Posterior vena cava (tissue), 2 donors: ENCODE measurements around the gene TMEM63A. TPM values are rescaled to one million over a fixed set of nuclear protein-coding genes. Genes with fewer than 3 reads are reported as not detected.

Source experiments
- DNase-seq: peaks from one replicate; pipeline ENCODE4 v3.0.0-alpha.2; 2020; ENCODE audit warnings: low spot score
- intact Hi-C, 2 donors: fragments of 100-400 bp; cut with DNase I; formaldehyde crosslinking; loops; one replicate each; pipeline versions ENCODE4 v1.14.1 to v1.14.2; 2022 to 2023
- total RNA-seq, 2 donors: library from RNA; stranded (reverse); fragmentation: NEBNext Ultra II Directional; extraction: Animal tissue kit (Norgen Biotek cat#: 25700); gene quantifications; one replicate each; pipeline ENCODE4 v1.2.1, GENCODE V29; 2021
- donor health status: DM: yes; HTN: yes; CAD: no.
- donor health status: DM: yes; HTN: yes; CAD: no.

TMEM63A gene
- total RNA-seq, 2 donors from 2014 or later: 58.7 to 65.0 TPM

- intact Hi-C loops: loop anchor here in 1 of 2 donors (5.0 kb wide), 1 partner anchor 1423 kb away; no protein-coding TSS in a partner anchor
- DNase-seq: no peak
Observed at GRCh38 chr1:225875044-225875815, 7.0 kb downstream of the TMEM63A start.

GRCh38 chr1:225874431-225874830 is 7.7 kb downstream of the TMEM63A start:
- no peak for DNase-seq

GRCh38 chr1:225873281-225873850 is 8.8 kb downstream of the TMEM63A start:
- DNase-seq: no peak
- intact Hi-C loops: no loop called here

More at GRCh38 chr1:225874431-225874830, 7.7 kb downstream of the TMEM63A start:
- intact Hi-C loops: no loop called here

GRCh38 chr1:225872075-225872430 is 10.1 kb downstream of the TMEM63A start:
- intact Hi-C loops: no loop called here
- DNase-seq: no peak

GRCh38 chr1:225871359-225872074 is 10.7 kb downstream of the TMEM63A start:
- intact Hi-C loops: no loop called here
- DNase-seq: no peak

- DNase-seq: no peak
- intact Hi-C loops: no loop called here
Observed at GRCh38 chr1:225870911-225871310, 11.3 kb downstream of the TMEM63A start.

DNA sequence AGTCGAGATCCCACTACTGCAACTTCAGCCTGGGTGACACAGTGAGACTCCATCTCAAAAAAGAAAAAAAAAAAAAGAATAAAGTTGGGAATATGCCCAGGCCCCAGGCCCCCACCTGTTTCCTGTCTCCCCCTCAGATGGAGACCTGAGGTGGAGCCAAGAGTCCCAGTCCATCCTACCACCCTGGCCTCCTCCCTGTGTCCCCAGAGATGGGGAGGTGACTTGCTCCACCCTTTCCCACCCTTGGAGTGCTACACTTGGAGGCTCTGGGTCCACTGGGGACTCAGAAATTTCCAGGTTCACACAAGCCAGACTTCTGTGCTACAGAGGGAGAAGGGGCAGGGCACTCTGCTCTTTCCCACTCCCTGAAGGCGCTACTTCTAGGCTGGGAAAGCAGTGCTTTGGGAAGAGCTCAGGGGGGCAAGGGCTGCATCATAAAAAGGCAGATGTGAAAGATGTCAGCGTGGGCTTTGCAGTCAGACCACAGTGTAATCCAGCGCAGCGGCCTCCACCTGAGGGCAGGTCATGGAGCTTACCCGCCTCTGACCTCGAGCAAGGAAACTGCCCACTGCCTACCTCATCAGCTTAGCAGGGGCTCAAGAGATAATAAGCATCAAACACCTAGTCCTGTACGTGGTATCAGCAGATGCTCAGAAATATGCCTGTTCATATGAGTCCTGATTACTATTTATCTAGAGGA is 13.4 kb downstream of the TMEM63A start:
- DNase-seq: no peak
- intact Hi-C loops: no loop called here

DNA sequence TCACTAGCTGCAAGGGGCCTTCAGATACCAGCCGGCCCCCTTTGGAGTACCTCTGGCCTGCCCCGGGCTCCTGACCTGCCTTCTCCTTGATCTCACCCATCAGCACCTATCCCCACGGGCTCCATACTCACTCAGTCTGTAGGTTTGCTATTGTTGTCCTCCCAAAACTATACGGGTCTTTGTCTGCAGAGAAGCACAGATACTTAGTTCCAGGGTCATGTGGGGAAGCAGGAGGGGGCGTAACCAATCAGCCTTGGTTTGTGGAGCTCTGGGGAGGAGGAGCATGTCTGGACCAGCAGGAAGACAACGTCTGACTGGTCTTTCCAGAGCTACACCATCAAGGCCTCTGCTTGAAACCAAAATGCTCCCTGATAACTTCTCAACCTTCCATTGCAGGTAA is 15.2 kb downstream of the TMEM63A start:
- no peak for DNase-seq
- intact Hi-C loops: no loop called here

- intact Hi-C loops: no loop called here
- DNase-seq: no peak
Observed at GRCh38 chr1:225866061-225866837, 15.9 kb downstream of the TMEM63A start.

DNA sequence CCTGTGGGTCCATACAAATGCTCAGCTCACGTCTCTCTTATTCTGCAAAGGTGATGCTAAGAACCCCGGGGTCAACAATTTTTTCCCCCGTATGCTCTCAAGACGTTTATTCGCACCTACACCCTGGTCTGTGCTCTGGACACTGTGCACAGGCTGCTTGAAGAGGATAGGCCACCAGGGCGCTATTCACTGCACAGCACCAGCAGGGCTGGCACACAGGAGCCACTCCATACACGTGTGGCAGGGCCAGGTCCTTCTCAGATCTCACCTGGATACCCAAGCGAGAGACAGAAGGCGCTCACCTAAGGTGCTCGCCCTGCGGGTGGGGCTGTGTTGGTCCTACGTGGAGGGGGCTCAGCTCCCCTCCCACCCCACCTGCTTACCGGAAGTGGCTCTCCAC is 16.7 kb downstream of the TMEM63A start:
- DNase-seq: no peak
- intact Hi-C loops: no loop called here

DNA sequence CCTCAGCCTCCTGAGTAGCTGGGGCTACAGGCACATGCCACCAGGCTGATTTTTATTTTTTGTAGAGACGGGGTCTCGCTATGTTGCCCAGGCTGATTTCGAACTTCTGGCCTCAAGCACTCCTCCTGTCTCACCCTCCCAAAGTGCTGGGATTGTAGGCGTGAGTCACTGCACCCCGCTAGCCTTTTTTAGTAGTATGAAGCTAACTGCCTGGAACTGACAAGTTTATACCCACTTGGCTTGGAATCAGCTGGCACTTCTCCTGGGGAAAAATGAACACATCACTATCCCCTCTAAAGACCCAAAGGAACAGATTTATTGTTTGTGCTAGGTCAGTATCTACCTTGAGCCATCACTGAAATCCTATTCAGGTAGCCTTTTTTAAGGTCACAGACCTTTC is 19.0 kb downstream of the TMEM63A start:
- intact Hi-C loops: no loop called here

DNA sequence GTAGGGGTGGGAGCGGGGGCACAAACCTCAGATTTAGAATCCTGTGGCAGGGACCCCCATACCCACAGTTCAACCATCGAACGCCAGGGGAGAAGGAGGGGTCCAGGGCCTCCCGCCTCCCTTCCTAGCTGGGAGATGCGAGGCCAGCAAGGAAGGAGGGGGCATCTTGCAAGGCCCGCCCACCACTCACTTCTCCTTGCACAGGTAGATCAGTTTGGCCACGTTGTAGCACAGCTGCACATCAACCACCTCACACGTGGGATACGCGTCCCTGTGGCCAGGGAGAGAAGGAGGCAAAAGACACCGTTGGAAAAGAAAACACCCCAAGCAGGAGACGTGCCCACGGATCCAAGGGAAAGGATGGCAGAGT is 19.6 kb downstream of the TMEM63A start:
- intact Hi-C loops: no loop called here

More for the DNA sequence above, 19.0 kb downstream of the TMEM63A start:
- no peak for DNase-seq

DNA sequence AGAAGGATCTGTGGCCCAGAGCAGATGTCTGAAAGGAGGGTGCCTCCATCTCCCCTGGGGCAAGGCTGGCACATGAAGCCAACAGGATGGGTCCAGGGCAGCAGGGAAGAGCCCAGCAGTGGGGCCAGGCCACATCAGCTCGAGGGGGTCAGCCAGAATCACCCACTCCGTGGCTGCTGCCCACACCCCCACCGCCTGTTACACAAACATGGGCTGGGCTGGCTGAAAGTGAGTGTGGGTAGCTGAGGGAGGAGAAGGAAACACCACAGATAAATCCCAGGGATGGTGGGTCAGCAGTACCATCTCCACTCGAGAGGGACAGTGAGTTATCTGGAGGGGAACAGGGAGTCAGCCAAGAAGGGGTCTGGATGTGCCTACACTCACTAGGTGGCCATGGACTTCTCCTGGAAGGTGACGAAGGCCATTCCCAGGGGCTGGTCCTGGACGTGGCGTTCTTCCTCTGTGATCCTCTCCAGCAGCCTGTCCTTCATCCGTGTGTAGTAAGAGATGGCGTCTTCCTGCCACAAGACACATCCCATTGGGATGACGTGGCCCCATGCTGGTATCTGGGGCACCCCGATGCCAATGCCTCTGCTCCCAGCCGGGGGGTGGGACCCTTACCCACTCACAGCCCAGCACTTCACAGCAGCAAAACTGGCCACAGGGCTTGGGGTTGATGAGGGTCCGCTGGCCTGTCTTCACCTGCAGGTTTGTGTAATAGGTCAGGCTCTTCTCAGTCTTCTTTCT is 20.2 kb downstream of the TMEM63A start:
- intact Hi-C loops: no loop called here
- DNase-seq: no peak

More for the DNA sequence above, 19.6 kb downstream of the TMEM63A start:
- DNase-seq: no peak

GRCh38 chr1:225860876-225861441 is 21.2 kb downstream of the TMEM63A start:
- intact Hi-C loops: no loop called here
- DNase-seq: no peak

DNA sequence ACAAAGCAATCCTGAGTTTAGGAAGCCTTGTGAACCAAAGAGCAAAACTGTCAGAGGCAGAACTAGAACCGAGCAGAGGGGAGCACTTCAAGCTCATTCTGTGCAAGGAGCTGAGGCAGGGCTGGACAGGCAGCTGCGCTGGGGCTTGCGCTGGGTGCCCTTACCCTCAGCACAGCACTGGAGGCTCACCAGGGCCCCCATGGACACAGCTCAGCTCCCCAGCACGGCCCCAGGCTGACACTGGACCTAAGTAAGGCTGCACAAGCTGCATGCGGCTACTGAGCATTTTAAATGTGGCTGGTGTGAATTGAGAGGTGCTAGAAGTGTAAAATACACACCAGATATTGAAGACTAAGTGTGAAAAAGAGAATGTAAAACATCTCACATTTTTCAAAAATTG is 22.1 kb downstream of the TMEM63A start:
- intact Hi-C loops: no loop called here
- no peak for DNase-seq

- no peak for DNase-seq
- intact Hi-C loops: no loop called here
Observed at GRCh38 chr1:225859151-225859550, 23.0 kb downstream of the TMEM63A start.

- no peak for DNase-seq
- intact Hi-C loops: no loop called here
Observed at GRCh38 chr1:225857256-225857655, 24.9 kb downstream of the TMEM63A start.
